NCI-H146 (cell line): ENCODE measurements around the gene KNTC1.
"Not testable (repeated sequence)": the region's sequence is repeated elsewhere in the genome, so short reads cannot be mapped to it uniquely, and the experiment has no call there.

Source experiments
- DNase-seq: peaks from one replicate; lab custom pipeline; 2025; lab: John Stamatoyannopoulos, UW

The KNTC1 gene

DNA sequence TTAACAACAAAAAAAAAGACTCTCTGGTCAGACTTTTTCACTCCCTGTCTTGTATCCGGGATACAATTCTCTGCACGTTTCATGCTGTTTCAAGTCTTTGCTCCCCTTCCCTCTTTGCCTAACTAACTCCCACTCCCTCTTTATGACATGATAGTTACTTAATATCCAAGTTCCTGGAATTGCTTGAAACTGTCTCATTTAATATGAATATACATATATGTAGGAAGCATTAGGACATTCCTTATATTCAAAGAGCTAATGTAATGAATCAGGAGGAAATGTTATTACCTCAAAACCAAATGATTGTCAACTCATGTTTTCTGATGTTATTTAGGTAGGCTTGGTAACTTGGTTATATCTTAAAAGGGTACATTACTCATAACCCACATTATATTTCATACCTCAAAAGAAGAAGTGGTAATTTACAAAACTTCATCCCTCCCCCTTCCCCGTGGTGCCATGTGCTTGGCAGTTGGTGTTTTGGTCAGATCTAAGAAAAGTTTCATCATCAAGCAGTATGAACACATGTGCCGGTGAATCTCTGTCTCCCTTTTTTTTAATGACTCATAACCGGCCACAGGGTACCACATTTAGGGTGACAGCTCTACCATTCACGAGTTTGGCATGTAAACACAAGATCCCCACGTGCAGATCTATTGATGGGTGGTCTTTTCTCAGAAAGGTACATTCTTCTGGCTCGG is 119.6 kb downstream of the KNTC1 start:
- no peak for DNase-seq

GRCh38 chr12:122651520-122652224 is 124.6 kb downstream of the KNTC1 start:
- no peak for DNase-seq

GRCh38 chr12:122653291-122653690 is 126.2 kb downstream of the KNTC1 start:
- not testable (repeated sequence) for DNase-seq

GRCh38 chr12:122656298-122656697 is 129.2 kb downstream of the KNTC1 start:
- DNase-seq, result no peak

DNA sequence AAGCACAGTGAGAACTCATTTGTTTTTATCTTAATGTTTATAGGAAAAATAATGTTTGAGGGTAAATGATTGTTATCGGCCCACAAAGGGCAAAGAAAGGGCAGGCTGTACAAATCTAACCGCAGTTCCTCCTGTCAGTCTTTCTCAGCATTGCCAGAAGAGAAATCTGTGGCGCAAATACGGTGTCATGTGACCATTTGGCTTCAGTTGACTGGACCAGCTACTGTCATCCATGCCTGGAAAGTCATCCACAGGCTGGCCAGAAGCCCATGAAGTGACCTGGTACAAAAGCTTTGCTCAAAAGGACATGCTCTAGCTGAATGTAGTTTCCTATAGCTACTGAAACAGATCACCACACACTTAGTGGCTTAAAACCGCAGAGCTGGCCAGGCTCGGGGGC is 132.5 kb downstream of the KNTC1 start:
- no peak for DNase-seq

DNA sequence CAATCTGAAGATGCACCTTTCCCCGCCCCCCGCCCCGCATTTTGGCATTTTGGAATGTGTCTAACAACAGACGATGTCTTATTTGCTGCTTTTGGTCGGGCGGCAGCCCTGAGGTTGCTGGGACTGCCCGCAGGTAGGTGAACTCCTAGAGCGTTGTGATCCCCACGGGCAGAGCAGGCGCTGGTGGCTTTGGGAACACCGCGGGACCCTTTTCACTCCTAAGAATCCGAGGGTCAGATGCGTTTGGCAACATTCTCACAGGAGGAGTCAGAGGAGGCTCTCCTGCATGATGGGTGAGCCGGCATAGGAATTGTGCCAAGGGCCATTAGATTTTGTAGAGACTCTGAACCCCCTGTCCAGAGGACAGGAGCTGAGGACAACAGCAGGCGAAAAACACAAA is 134.2 kb downstream of the KNTC1 start:
- DNase-seq, result no peak

DNA sequence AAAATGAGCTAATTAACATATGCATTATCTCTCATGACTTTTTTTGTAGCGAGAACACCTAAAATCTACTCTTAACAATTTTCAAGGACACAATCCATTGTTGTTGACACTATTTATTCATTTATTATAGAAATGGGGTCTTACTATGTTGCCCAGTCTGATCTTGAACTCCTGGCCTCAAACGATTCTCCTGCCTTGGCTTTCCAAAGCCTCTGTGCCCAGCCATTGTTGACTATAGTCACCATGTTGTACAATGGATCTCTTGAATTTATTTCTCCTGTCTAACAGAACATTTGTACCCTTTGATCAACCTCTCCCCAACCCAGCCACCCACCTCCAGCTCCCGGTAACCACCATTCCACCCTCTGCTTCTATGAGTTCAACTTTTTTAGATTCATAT is 134.9 kb downstream of the KNTC1 start:
- no peak for DNase-seq

DNA sequence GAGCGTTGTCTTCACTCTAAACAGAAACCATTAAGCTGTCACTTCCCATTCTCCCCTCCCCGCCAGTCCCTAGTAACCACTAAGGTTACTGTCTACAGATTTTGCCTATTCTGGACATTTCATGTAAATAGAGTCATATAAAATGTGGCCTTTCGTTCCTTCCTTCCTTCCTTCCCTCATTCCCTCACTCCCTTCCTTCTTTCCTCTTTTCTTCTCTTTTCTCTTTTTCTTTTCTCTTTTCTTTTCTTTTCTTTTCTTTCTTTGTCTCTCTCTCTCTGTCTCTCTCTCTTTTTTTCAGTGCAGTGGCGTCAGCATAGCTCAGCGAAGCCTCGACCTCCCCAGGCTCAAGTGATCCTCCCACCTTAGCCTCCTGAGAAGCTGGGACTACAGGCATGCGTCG is 138.3 kb downstream of the KNTC1 start:
- DNase-seq, result no peak

DNA sequence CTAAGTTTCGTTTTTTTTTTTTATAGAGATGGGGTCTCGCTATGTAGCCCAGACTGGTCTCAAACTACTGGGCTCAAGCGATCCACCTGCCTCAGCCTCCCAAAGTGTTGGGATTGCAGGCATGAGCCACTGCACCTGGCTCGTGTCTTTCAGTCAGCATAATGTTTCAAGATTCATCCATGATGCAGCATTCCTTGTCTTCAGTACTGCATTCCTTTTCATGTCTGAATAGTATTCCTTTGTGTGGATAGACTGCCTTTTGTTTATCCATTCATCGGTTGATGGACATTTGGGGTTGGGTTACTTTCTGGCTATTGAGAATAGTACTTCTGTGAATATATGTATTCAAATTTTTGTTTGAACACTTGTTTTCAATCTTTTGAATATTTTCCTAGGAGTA is 138.7 kb downstream of the KNTC1 start:
- no peak for DNase-seq

DNA sequence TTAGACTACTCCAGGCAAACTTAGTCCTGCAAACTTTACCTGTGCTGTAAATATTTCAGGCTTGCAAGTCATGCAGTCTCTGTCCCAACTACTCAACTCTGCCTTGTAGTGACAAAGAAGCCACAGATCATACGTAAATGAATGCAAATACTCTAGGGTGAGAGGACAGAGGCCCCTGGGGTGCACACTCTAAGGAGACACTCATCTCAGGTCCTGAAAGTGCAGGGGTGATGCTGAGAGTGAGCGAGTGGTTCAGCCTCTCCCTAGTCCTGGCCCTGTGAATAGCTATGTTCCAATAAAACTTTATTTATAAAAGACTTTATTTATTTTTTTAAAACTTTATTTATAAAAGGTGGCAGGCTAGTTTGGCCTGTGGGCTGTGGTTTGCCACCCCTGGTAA is 141.2 kb downstream of the KNTC1 start:
- DNase-seq, result no peak

DNA sequence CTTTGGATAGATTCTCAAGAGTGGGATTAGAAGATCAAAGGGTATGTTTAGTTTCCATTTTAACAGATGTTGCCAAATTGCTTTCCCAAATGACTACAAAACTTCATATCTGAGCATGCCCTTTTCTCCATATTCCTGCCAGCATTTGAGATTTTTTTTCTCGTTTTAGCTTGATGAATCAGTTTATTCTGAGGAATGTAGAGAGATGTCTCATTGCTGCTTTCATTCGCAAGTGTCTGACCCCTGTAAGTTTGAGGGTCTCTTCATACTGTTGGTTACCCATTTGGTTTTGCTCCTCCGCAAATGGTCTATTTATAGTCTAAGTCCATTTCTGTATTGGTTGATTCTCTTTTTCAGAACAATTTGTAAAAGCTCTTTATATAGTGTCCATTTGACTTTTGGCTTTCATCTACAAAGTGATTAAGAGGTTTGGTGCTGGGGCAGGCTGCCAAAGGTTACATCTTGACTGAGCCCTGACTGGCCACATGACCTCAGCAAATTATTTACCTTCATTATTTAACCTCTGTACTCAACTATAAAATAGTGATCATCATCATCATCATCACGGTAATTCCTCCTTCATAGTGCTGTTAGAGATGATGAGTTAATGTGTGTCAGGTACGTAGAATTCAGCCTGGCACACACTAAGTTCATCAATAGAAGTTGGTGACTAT is 142.5 kb downstream of the KNTC1 start:
- DNase-seq, result no peak

DNA sequence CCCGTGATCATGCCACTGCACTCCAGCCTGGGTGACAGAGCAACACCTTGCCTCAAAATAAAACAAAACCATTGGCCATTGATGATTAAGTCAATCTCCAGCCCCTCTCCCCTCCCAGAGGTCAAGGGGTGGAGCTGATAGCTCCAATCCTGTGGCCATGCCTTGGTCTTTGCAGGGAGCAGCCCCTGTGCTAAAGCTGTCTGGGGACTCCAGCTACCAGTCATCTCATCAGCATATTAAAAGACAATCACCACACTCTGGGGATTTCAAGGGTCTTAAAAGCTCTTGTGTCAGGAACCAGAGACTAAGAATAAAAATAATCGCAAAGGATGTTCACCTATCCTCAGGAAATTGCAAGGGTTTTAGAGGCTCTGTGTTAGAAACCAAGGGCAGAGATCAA is 145.5 kb downstream of the KNTC1 start:
- no peak for DNase-seq
